GM12801 (cell line): ENCODE measurements around the gene MRFAP1.

Experiments
- TF ChIP-seq, protein P1 (sequence below): IDR thresholded peaks from one replicate; pipeline ENCODE4 v1.5.1; 2011; ENCODE audit warnings: control low read depth; ENCODE audit not compliant: insufficient read length; ENCODE audit errors: extremely low read depth

Gene MRFAP1

GRCh38 chr4:6605605-6606004, 34.9 kb upstream of the MRFAP1 start:
- TF ChIP-seq, protein P1, sequence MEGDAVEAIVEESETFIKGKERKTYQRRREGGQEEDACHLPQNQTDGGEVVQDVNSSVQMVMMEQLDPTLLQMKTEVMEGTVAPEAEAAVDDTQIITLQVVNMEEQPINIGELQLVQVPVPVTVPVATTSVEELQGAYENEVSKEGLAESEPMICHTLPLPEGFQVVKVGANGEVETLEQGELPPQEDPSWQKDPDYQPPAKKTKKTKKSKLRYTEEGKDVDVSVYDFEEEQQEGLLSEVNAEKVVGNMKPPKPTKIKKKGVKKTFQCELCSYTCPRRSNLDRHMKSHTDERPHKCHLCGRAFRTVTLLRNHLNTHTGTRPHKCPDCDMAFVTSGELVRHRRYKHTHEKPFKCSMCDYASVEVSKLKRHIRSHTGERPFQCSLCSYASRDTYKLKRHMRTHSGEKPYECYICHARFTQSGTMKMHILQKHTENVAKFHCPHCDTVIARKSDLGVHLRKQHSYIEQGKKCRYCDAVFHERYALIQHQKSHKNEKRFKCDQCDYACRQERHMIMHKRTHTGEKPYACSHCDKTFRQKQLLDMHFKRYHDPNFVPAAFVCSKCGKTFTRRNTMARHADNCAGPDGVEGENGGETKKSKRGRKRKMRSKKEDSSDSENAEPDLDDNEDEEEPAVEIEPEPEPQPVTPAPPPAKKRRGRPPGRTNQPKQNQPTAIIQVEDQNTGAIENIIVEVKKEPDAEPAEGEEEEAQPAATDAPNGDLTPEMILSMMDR, result no peak

DNA sequence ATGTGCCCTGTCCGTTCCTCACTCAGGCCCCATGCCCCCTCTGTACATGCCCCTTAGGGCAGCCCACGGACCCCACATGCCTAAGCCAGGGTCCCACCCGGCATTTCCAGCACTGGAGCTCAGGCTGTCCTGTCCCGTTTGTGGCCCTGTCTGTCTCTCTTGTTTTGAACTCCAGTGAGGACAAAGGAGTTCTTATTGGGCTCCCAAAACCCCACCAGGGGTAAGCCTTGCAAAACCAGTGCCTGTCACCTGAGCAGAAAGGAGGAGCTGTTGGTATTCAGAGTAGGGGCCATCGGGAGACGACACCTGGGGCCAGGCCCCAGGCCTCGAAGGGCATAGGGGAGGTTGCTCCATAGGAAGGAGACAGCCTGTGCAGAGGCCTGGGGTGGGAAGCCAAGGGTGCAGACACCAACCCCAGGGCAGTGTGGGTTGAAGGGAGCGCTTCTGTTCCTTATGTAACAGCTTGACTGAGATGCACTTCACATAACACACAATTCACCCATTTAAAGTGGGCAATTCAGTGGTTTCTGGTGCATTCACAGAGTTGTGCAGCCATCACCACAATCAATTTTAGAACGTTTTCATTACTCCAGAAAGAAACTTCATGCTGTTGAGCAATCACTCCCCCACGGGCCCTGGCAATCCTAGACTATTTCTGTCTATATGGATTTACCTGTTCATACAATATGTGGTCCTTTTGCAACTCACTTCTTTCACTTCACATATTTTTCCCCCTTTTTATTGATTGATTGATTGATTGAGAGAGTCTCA, 33.8 kb upstream of the MRFAP1 start:
- TF ChIP-seq, protein P1, result no peak

- TF ChIP-seq, protein P1, result no peak
These were observed 33.0 kb upstream of the MRFAP1 start for GRCh38 chr4:6607368-6608055.

DNA sequence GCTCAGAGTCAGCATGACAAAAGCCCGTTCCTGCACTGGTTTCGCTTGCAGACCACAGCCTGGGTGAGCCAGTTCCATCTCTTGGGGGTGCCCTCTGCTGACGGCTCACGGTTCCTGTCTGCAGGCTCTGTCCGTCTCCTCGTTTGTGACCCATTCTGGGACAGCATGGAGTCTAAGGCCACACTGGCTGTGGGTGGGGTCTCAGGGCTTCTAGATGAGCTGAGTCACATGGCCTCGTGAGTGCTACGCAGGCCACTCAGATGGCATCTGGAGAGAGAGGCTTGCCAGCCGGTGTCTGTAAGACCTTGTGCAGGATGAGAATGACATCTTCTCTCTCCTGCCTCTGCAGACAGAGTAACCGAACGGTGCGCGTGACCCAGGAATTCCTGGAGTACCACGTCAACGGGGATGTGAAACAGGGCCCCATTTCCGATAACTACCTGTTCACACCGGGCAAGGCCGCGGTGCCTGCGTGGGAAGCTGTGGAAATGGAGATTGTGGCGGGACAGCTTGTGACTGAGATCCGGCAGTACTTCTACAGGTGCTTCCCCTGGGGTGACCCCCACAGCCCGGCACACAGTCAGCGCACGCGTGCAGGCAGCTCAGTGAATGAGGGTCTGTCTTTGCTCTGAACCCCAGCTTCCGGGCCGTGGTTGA, 31.6 kb upstream of the MRFAP1 start:
- TF ChIP-seq, protein P1, result no peak

- TF ChIP-seq, protein P1, result no peak
These were observed 30.9 kb upstream of the MRFAP1 start for GRCh38 chr4:6609415-6610079.

GRCh38 chr4:6610856-6611430, 29.5 kb upstream of the MRFAP1 start:
- TF ChIP-seq, protein P1, result no peak
